ENCODE results near the gene ZNF609.
A peak's percentile ranks its signal among the peaks of the same experiment; 100 is the strongest.
"Not testable (repeated sequence)": the region's sequence is repeated elsewhere in the genome, so short reads cannot be mapped to it uniquely, and the experiment has no call there.

The ZNF609 gene

DNA sequence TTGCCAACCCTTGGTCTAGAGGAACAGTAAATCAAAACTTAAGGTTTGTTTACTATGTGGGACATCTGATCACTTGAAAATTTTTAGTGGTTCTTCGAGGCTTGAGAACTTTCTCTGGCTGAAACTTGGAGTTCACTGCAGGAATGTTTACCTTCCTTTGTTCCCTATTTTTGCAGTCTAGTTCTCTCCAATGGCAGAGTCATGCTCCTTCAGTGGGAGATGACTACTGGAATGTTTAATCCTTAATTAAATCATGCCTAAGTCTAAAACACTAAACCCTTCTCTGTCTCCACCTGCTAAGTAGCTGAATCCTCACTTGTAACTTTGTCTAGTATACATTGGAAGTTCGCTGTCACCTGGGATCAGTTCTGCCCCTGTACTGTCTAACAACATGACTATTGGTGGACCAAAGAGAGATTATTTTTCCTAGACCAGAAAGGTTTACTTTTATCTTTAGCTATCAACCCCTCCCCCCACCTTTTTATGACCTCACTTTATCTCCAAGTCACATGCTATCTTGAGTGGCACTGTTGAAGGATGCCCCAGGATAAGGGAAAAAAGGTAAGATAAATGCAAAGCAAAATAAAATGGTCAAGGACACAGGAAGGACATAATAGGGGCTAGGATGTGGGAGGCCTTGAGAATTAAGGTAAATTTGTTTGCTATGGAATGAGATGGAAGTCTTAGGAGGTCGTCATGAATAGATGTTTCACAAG lies 1.2 kb upstream of the ZNF609 start:
- DNase-seq, result no peak

DNA sequence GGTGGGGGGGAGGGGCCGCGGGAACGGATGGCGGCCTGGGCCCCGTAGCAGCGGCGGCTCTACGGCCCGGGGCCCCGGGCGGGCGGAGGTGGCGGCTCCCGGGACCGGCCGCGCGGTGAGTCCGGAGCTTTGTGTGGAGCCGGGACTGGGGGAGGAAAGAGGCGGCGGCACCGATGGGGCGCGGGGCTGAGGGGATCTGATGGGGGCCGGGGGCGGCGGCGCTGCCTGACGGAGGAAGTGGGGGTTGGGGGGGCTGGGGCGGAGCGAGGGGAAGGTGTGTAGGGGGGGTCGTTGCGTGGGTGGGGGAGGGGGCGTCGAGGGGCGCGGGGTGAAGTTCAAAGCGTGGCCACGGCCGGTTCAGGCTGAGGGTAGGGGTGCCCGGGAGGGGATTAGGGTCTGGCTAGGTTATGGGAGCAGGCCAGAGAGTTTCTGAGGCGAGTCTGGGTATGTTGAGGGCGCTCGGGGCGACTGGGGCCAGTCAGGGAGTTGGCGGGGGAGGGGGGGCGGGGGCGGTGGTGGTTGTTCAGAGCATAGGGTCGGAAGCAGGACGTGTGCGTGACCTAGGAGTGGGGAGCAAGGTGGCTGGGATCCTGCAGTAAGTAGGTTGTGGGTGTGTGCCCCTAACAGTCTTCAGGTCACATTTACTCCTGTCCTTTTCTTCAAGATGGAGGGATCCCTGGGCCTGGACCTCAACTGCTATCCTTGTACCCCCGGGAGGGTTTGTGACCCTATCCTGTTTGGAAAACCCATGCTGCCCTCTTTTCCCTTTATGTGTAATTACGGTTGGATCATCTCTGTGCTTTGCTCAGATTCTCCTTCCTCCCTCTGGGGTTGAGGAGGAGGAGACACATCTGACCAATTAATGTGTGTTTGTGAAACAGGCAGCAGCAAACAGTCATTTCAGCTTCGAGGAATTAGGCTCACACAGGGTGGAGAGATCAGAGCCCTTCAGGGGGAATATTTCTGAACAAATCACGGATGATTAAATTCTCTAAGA lies 644 bp downstream of the ZNF609 start:
- DNase-seq, result peak; percentile 14

- DNase-seq, result no peak
These were observed 1.4 kb downstream of the ZNF609 start for GRCh38 chr15:64461721-64462162.

- DNase-seq, result no peak
These were observed 2.1 kb downstream of the ZNF609 start for GRCh38 chr15:64462492-64462891.

DNA sequence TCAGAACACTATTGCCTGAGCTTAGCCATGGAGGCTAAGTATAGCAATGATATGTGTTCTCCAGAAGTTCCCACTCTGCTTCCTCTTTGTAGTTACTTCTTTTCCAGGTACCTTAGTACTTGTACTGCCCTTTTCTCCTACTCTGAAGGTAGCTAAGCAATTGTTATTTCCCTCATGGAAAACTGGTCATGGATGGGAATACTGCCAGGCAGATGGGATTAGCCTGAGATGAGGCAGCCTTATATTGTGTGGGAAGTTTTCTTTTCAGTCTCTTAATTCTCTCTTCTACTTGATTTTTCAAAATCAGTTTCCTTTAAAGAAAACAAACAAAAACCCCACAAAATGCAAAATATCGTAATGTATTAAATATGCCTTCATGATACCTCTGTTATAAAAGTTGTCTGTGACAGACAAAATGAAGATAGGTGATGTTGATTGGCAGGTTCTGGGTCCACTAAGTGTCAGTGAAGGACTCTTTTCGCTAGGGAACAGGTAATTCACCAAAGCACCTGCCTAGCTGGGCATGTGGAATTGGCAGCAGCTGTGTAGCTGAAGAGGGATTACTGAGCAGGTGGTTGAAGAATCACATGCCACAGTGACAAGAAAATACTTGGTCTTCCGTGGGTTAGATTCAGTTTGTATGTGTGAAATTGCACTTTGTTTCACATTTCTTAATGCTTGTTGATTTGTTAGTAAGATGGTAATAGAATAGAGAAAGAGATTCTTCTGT lies 4.1 kb downstream of the ZNF609 start:
- DNase-seq, result no peak

DNA sequence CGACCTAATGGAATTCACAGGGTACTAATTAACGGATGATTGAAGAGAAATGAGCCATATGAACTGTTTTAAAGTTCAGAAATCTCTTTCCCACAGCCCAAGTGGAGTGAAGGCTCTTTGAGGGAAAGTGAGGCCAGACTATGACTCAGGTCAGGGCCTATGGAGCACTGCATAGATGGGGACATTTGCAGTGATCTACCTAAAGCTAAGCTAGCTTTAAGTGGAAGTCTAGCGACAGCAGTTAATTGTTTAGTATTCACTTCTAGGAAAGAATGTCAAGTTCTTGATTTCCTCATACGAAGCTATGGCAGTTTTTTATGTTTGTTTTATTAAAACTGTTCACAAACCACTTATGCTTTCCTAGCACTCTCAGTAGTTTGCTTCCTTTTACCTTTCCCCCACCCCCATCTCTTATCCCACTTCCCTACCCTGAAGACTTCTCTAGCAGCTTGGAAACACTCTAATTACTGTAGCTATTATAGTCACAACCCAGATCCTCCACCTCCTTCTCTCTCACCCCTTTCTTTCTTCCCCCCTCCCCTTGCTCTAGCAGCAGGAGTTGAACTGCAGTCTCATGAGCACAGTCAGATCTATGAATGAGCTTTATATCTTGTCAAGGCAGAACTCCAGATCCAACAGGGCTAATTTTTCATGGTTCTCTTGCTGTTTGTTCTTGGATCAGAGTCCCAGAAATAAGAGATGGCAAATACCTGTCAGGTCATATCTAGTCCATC lies 6.2 kb downstream of the ZNF609 start:
- DNase-seq, result no peak

- no peak for DNase-seq
These were observed 11.8 kb downstream of the ZNF609 start for GRCh38 chr15:64472161-64472560.

- DNase-seq, result no peak
These were observed 14.5 kb downstream of the ZNF609 start for GRCh38 chr15:64474846-64475245.

- DNase-seq, result no peak
These were observed 16.2 kb downstream of the ZNF609 start for GRCh38 chr15:64476550-64476949.

DNA sequence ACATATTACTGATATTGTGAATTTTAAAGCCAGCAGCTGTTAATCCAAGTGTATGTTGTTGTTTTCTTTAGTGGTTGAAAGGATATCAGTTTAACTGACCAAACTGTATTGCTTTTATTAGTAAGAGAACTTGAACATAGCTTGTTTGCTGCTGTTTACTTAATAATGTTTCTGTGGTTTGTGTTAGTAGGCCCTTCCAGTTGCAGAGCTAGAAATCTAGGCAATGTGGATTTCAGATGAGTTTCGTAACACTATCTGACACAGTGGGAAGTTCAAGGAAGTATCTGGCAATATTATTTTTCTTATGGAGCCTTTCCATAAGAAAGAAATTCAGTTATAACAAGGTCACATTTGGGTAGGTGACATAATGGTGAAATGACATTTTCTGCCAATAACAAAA lies 18.5 kb downstream of the ZNF609 start:
- DNase-seq, result no peak

DNA sequence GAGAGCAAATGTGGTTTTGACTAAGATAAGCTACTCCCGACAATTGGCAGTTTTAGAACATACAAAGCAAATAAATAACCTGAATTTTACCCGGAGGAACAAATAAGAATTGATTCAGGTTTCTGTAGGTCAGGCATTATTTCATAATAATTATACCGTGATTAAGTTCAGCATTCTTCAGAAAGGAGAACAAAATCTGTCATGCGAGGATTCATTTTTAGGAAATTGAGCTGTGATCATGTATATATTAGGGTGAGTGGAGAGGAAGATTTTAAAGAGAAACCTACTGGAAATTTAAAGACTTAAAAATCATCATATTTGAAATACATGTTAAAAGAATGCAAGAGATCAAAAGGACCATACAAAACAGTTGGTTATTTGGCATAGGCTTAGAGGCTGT lies 20.5 kb downstream of the ZNF609 start:
- no peak for DNase-seq

DNA sequence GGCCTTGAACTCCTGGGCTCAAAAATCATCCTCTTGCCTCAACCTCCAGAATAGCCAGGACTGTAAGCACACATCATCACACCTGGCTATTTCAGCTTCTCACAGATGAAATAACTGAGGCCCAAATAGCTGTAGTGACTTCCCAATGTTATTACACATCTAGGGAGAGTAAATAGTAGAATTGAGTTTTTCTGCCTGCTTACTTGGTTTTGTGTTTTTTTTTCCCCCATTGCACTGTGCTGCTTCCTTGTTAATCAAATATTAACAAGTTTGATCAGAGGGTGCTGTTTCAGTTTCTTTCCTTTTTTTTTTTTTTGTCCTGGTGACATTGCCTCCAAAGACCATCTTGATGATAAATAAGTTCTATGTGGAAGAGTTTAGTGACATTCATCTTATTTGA lies 23.4 kb downstream of the ZNF609 start:
- no peak for DNase-seq

GRCh38 chr15:64485796-64486195 lies 25.4 kb downstream of the ZNF609 start:
- DNase-seq, result no peak

- no peak for DNase-seq
These were observed 30.4 kb downstream of the ZNF609 start for GRCh38 chr15:64490598-64491259.

DNA sequence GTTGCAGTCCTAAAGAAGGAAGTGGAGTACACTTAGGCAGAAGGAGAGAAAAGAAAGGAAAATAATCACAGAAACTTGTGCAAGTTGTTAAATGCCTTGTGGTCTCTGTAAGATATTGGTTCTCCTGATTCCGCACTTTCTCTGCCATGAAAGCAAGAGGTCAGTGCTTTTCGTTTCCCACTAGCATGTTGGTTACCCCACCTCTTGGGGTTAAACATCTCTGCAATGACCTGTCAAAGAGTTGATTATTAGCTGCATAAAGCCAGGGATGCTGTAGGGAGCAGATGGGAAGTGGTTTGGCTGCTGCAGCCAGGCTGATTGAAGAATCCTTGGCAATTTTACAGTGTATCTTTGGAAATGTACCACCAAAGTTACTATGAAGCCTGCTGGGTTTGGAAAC lies 33.3 kb downstream of the ZNF609 start:
- no peak for DNase-seq

DNA sequence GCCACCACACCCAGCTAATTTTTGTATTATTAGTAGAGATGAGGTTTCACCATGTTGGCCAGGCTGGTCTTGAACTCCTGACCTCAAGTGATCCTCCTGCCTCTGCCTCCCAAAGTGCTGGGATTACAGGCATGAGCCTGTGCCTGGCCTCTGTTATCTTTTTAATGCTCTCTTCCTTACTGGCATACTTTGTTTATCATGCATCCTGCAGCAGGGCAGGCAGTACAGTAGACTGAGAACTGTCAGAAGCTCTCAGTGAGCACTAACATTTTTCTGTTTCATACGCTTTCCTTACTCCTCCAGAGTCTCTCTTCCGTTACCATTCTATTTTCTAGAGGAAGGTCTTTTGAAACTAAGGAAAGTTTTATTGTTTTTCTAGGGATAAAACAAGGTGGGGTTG lies 35.6 kb downstream of the ZNF609 start:
- not testable (repeated sequence) for DNase-seq

- no peak for DNase-seq
These were observed 40.5 kb downstream of the ZNF609 start for GRCh38 chr15:64500695-64501395.

DNA sequence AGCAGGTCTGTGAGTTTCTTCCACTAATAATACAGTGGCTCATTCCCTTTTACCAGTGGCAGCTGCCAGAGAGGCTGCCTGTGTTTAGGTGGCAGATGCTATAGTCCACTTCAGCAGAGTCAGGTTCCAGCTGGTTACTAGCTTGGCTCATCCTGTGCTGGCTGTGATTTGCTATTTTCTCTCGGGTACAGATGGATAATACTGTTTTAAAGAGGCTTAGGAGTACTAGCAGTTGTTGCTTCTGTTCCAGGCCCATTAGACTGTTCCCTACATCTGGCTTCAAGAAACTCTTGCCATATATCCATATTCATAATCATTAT lies 41.0 kb downstream of the ZNF609 start:
- no peak for DNase-seq

DNA sequence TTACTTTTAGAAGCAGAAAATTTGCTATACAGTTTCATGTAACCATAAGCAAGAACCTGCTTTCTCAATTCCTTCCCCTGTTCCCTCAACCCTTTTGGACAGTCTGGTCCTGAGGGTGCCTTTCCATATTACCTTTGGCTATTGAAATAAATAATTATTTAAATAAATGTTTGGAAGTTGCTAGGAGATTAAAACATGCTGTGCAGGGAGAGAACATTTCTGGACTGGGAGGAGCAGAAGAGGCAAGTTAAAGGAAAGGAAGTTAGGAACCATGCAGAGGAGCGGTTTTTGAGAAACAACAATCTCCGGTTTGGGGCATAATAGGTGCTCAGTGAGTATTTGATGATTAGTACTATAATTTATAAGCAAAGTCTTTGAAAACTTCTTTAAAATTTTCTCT lies 41.8 kb downstream of the ZNF609 start:
- DNase-seq, result no peak

- DNase-seq, result no peak
These were observed 42.2 kb downstream of the ZNF609 start for GRCh38 chr15:64502551-64502950.

- no peak for DNase-seq
These were observed 42.8 kb downstream of the ZNF609 start for GRCh38 chr15:64503197-64503596.

DNA sequence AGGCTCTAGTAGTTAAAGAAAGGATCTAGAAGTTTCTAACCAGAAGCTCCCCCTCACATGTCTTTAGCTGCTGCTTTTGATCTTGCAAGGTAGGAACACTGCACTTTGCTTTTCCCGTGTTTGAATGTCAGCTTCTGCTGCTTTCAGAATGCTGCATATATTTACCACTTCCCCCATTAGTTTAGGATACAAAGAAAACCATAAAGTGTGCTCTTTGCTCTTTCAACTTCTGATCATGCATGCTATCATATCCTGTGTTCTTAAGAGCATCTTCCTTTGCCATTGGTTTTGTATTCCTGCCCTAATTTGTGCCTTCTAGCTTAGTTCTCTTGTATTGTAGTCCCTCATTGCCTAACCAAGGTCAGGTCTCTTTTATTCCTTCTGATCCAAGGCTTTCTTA lies 43.3 kb downstream of the ZNF609 start:
- DNase-seq, result no peak
